H1 (cell line): ENCODE data around the gene TNIP3. TPM values are rescaled to one million over a fixed set of nuclear protein-coding genes. Genes with fewer than 3 reads are reported as not detected.

Experiments
- CTCF ChIA-PET: fragments of 300-600 bp; sonication (Branson Sonifier 250); formaldehyde crosslinking; loops from one replicate; lab custom pipeline; 2021; ENCODE audit not compliant: partially characterized antibody; lab: Charles Lee
- POLR2A ChIA-PET: fragments of 300-600 bp; sonication (Branson Sonifier 250); formaldehyde crosslinking; loops from one replicate; lab custom pipeline; 2021; ENCODE audit warnings: inconsistent platforms; ENCODE audit not compliant: partially characterized antibody; lab: Charles Lee
- DNase-seq, 2 experiments: peaks; one replicate each; pipeline versions ENCODE4 v3.0.0 to v3.0.0-alpha.2; 2010 to 2022; ENCODE audit warnings: low spot score in 2 of 2, low read depth in 1 of 2, mixed read lengths in 1 of 2
- FAIRE-seq: peaks from 2 replicates; lab custom pipeline; 2011; peaks lifted over from hg19 to GRCh38; lab: Jason Lieb, UNC
- H2AFZ ChIP-seq: 2 replicates; pipeline ENCODE4 v1.8.1; 2012; ENCODE audit warnings: low read length, inconsistent platforms
- H2AK5ac ChIP-seq: 2 replicates; pipeline ENCODE4 v1.6.1; 2013; ENCODE audit warnings: low read depth, low read length
- H2BK120ac ChIP-seq: replicated peaks from 2 replicates; pipeline ENCODE3; 2013; ENCODE audit warnings: low read depth, low read length, inconsistent platforms
- H2BK12ac ChIP-seq: 2 replicates; pipeline ENCODE4 v1.6.1; 2013; ENCODE audit warnings: low read depth, low read length
- H2BK15ac ChIP-seq: 2 replicates; pipeline ENCODE4 v1.6.1; 2013; ENCODE audit warnings: low read length
- H2BK20ac ChIP-seq: 2 replicates; pipeline ENCODE4 v1.6.1; 2013; ENCODE audit warnings: low read length
- H2BK5ac ChIP-seq: 2 replicates; pipeline ENCODE4 v1.6.1; 2013; ENCODE audit warnings: low read depth, low read length
- H3K14ac ChIP-seq: 2 replicates; pipeline ENCODE4 v1.6.1; 2013; ENCODE audit warnings: inconsistent platforms; ENCODE audit not compliant: insufficient read length
- H3K18ac ChIP-seq: 2 replicates; pipeline ENCODE4 v1.6.1; 2013; ENCODE audit warnings: low read length; ENCODE audit errors: extremely low read depth
- H3K23ac ChIP-seq: 2 replicates; pipeline ENCODE4 v1.6.1; 2013; ENCODE audit warnings: inconsistent platforms; ENCODE audit not compliant: insufficient read length
- H3K23me2 ChIP-seq: 2 replicates; pipeline ENCODE4 v1.6.1; 2013; ENCODE audit warnings: low read depth, low read length
- H3K27ac ChIP-seq: 2 replicates; pipeline ENCODE4 v1.6.1; 2011; ENCODE audit warnings: low read depth, low read length, inconsistent platforms
- H3K27me3 ChIP-seq, 4 experiments: replicated peaks in 1 of 4; 1 replicate in 1 of 4; 2 replicates in 3 of 4; pipeline versions ENCODE4 v1.6.1 to v1.8.1; 2011 to 2013; ENCODE audit warnings: low read length in 3 of 4, mild to moderate bottlenecking in 3 of 4, inconsistent platforms in 2 of 4, mixed read lengths in 2 of 4, moderate library complexity in 1 of 4; ENCODE audit not compliant: control insufficient read depth in 3 of 4, insufficient read depth in 3 of 4; ENCODE audit errors: extremely low read depth in 1 of 4
- H3K36me3 ChIP-seq, 4 experiments: 2 replicates each; pipeline versions ENCODE4 v1.6.1 to v1.8.1; 2011 to 2013; ENCODE audit warnings: mild to moderate bottlenecking in 4 of 4, low read length in 3 of 4, moderate library complexity in 2 of 4, control low read depth in 1 of 4, inconsistent platforms in 1 of 4; ENCODE audit not compliant: insufficient read depth in 4 of 4, control insufficient read depth in 2 of 4
- H3K4ac ChIP-seq: replicated peaks from 2 replicates; pipeline ENCODE3; 2013; ENCODE audit warnings: low read length, low read depth, mixed read lengths, inconsistent platforms; ENCODE audit not compliant: insufficient read length
- H3K4me1 ChIP-seq, 4 experiments: replicated peaks in 1 of 4; 1 replicate in 1 of 4; 2 replicates in 3 of 4; pipeline versions ENCODE4 v1.6.1 to v1.8.1; 2011 to 2013; ENCODE audit warnings: low read length in 3 of 4, inconsistent platforms in 2 of 4, mixed read lengths in 1 of 4; ENCODE audit not compliant: insufficient read depth in 4 of 4, control insufficient read depth in 3 of 4
- H3K4me2 ChIP-seq, 2 experiments: 2 replicates each; pipeline versions ENCODE4 v1.6.1 to v1.8.1; 2011 to 2013; ENCODE audit warnings: low read depth in 2 of 2, low read length in 2 of 2, control low read depth in 1 of 2, inconsistent platforms in 1 of 2, mild to moderate bottlenecking in 1 of 2; ENCODE audit not compliant: insufficient read depth in 1 of 2
- H3K4me3 ChIP-seq, 4 experiments: fragments of 200-600, 300-600 bp in 1 of 4; sonication (generic), shearing (Covaris generic), sonication (Bioruptor Twin) in 1 of 4; 2 replicates each; pipeline versions ENCODE4 v1.5.1 to v1.8.1; 2011 to 2016; ENCODE audit warnings: low read length in 4 of 4, low read depth in 3 of 4, control low read depth in 2 of 4, inconsistent platforms in 2 of 4, mild to moderate bottlenecking in 2 of 4, mixed read lengths in 1 of 4, moderate library complexity in 1 of 4; ENCODE audit not compliant: insufficient read depth in 2 of 4; ENCODE audit errors: extremely low read depth in 1 of 4
- H3K56ac ChIP-seq: replicated peaks from 2 replicates; pipeline ENCODE3; 2013; ENCODE audit warnings: low read depth, mild to moderate bottlenecking, mixed read lengths, low read length, inconsistent platforms; ENCODE audit not compliant: insufficient read length
- H3K79me1 ChIP-seq: 2 replicates; pipeline ENCODE4 v1.6.1; 2013; ENCODE audit warnings: low read depth, low read length, control low read depth
- H3K79me2 ChIP-seq, 2 experiments: 2 replicates each; pipeline versions ENCODE4 v1.6.1 to v1.8.1; 2012 to 2013; ENCODE audit warnings: low read length in 2 of 2, mild to moderate bottlenecking in 2 of 2, inconsistent platforms in 1 of 2; ENCODE audit not compliant: insufficient read depth in 2 of 2, control insufficient read depth in 1 of 2
- H3K9ac ChIP-seq, 4 experiments: replicated peaks in 1 of 4; 1 replicate in 1 of 4; 2 replicates in 3 of 4; pipeline versions ENCODE4 v1.6.1 to v1.8.1; 2011 to 2013; ENCODE audit warnings: low read depth in 3 of 4, low read length in 3 of 4, control low read depth in 2 of 4, mild to moderate bottlenecking in 2 of 4, moderate library complexity in 2 of 4, inconsistent platforms in 1 of 4; ENCODE audit errors: extremely low read depth in 1 of 4
- H3K9me3 ChIP-seq, 2 experiments: 2 replicates each; pipeline versions ENCODE4 v1.6.1 to v1.8.1; 2012 to 2013; ENCODE audit warnings: mild to moderate bottlenecking in 2 of 2, moderate library complexity in 2 of 2, control low read depth in 1 of 2, inconsistent platforms in 1 of 2, low read depth in 1 of 2, low read length in 1 of 2, mixed read lengths in 1 of 2; ENCODE audit not compliant: insufficient read depth in 2 of 2
- H4K20me1 ChIP-seq, 2 experiments: replicated peaks in 1 of 2; 2 replicates each; pipeline versions ENCODE3 to v1.8.1; 2011 to 2013; ENCODE audit warnings: inconsistent platforms in 2 of 2, low read length in 2 of 2, mild to moderate bottlenecking in 1 of 2; ENCODE audit not compliant: insufficient read depth in 2 of 2, control insufficient read depth in 1 of 2
- H4K5ac ChIP-seq: 2 replicates; pipeline ENCODE4 v1.6.1; 2013; ENCODE audit warnings: low read length, low read depth, mixed read lengths, inconsistent platforms; ENCODE audit not compliant: insufficient read length
- H4K8ac ChIP-seq: 2 replicates; pipeline ENCODE4 v1.8.0; 2013; ENCODE audit warnings: mild to moderate bottlenecking, moderate library complexity, low read length, inconsistent platforms; ENCODE audit not compliant: insufficient read depth; ENCODE audit errors: extremely low read depth
- H4K91ac ChIP-seq: replicated peaks from 2 replicates; pipeline ENCODE3; 2013; ENCODE audit warnings: low read length, mixed read lengths, inconsistent platforms; ENCODE audit not compliant: insufficient read length
- CREB1 ChIP-seq: IDR thresholded peaks from 2 replicates; pipeline ENCODE4 v1.6.1; 2012; ENCODE audit warnings: inconsistent platforms
- EP300 ChIP-seq, 2 experiments: IDR thresholded peaks; 1 replicate in 1 of 2; 2 replicates in 1 of 2; pipeline ENCODE4 v1.6.1; 2011 to 2012; ENCODE audit warnings: low read depth in 2 of 2, low read length in 2 of 2, mild to moderate bottlenecking in 2 of 2, borderline replicate concordance in 1 of 2, inconsistent platforms in 1 of 2, moderate library complexity in 1 of 2
- FOSL1 ChIP-seq: IDR thresholded peaks from 2 replicates; pipeline ENCODE4 v1.6.1; 2011; ENCODE audit warnings: mild to moderate bottlenecking, low read depth, low read length, moderate library complexity; ENCODE audit not compliant: insufficient read depth
- HDAC2 ChIP-seq, 2 experiments: fragments of 300-600 bp in 1 of 2; sonication (generic) in 1 of 2; IDR thresholded peaks; 2 replicates each; pipeline ENCODE4 v1.6.1; 2011 to 2012; ENCODE audit warnings: low read depth in 2 of 2, low read length in 2 of 2, mild to moderate bottlenecking in 2 of 2, moderate library complexity in 2 of 2, borderline replicate concordance in 1 of 2, inconsistent platforms in 1 of 2
- RXRA ChIP-seq: IDR thresholded peaks from 2 replicates; pipeline ENCODE4 v1.6.1; 2011; ENCODE audit warnings: low read depth, mild to moderate bottlenecking, low read length, moderate library complexity; ENCODE audit not compliant: insufficient read depth
- SIX5 ChIP-seq: IDR thresholded peaks from 2 replicates; pipeline ENCODE4 v1.6.1; 2011; ENCODE audit warnings: mild to moderate bottlenecking, low read depth, low read length
- SUZ12 ChIP-seq: fragments of 200-600 bp; sonication (generic); IDR thresholded peaks from 2 replicates; pipeline ENCODE4 v1.6.1; 2012; ENCODE audit warnings: mild to moderate bottlenecking, inconsistent platforms, low read length, moderate library complexity, mixed read lengths
- TAF7 ChIP-seq: optimal IDR thresholded peaks from 2 replicates; pipeline ENCODE3; 2011; ENCODE audit warnings: low read depth, mild to moderate bottlenecking, inconsistent platforms, low read length, moderate library complexity, borderline replicate concordance
- TBP ChIP-seq: IDR thresholded peaks from 2 replicates; pipeline ENCODE4 v1.6.1; 2011; ENCODE audit warnings: low read depth, low read length, improper control_type of control experiment
- TEAD4 ChIP-seq: IDR thresholded peaks from 2 replicates; pipeline ENCODE4 v1.6.1; 2012; ENCODE audit warnings: low read depth, low read length, inconsistent platforms, mixed read lengths
- WGBS, 2 experiments: shearing (Covaris generic) in 1 of 2; methylation state at CpG; one replicate each; pipeline versions ENCODE4 v1.1.6 to v1.1.7; 2013 to 2015; ENCODE audit warnings: low lambda C conversion rate in 2 of 2, mixed read lengths in 2 of 2, inconsistent platforms in 1 of 2, low coverage in 1 of 2, missing lambda C conversion rate in 1 of 2; ENCODE audit not compliant: insufficient replicate concordance in 2 of 2, insufficient coverage in 1 of 2, insufficient read length in 1 of 2; ENCODE audit errors: extremely low coverage in 1 of 2, missing lambda C conversion rate in 1 of 2; 5-methylcytosine and 5-hydroxymethylcytosine counted together
- polyA plus RNA-seq, 7 experiments: library from polyadenylated mRNA; depleted of rRNA in 3 of 7; stranded (reverse) in 5 of 7; unstranded in 2 of 7; fragments of >200 nt in 5 of 7; fragments of 200-250 nt in 2 of 7; gene quantifications; 1 replicate in 5 of 7; 2 replicates in 1 of 7; 4 replicates in 1 of 7; pipeline versions ENCODE4 v1.2.1 to v1.2.3, GENCODE V29; 2011 to 2013; ENCODE audit warnings: missing spikeins in 2 of 7, mixed read lengths in 2 of 7
- total RNA-seq: library from RNA; stranded (reverse); fragmentation: NEBNext Ultra II Directional; extraction: Animal tissue kit (Norgen Biotek cat#: 25700); gene quantifications from 2 replicates; pipeline ENCODE4 v1.2.1, GENCODE V29; 2021

Gene TNIP3
- total and polyA plus RNA-seq, 2 of the 8 experiments (the other 6 are each of a cell fraction or from before 2014, with no cell fraction given): not detected

DNA sequence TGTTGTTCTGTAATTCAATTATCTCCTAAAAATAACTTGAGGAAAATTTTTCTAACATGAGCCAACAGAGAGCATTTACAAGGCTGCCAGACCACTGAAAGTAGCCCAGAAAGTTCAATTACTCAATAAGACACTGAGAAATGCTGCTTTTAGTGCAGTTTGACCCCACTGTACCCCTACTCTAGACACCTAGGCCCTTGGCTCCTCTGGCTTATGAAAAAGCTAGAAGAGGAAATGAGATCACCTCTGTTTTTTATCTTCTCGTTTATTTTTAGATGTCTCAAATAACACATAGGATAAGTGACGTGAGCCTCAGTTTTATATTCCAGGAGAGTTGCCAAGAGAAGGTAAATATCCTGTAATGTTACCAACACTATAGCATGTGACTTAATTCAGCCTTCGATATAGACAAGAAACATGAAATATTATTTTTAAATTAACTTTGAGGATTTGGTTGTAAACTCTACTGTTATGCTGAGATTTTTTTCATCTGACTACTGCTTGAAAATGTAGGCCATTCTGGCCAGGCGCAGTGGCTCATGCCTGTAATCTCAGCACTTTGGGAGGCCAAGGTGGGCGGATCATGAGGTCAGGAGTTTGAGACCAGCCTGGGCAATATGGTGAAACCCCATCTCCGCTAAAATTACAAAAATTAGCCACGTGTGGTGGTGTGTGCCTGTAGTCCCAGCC, 24.4 kb downstream of the TNIP3 start:
- no peak overlapping the region for H4K8ac ChIP-seq
- ChIA-PET CTCF (no interaction called here), POLR2A (no interaction called here)
- H3K56ac ChIP-seq: no peak overlapping the region
- no peak overlapping the region for H3K18ac ChIP-seq
- H2BK12ac ChIP-seq: no peak overlapping the region
- H3K36me3 ChIP-seq: no peaks in the 10 kb centered on the region
- H2BK15ac ChIP-seq: no peak overlapping the region
- no peak overlapping the region for H4K5ac ChIP-seq
- H2AFZ ChIP-seq: no peak overlapping the region
- no peak for DNase-seq
- H3K4me3 ChIP-seq: no peak overlapping the region
- no peak overlapping the region for H3K14ac ChIP-seq
- H3K4ac ChIP-seq: no peak overlapping the region
- no peak overlapping the region for H3K27ac ChIP-seq
- H3K23ac ChIP-seq: no peak overlapping the region
- H2BK20ac ChIP-seq: no peak overlapping the region
- H3K79me2 ChIP-seq: no peaks in the 10 kb centered on the region
- H2BK5ac ChIP-seq: no peak overlapping the region
- no peaks in the 10 kb centered on the region for H3K9me3 ChIP-seq
- H3K79me1 ChIP-seq: no peaks in the 10 kb centered on the region
- WGBS, 2 experiments: 82% methylated on average over 7 of the region's 7 CpGs; no CpG with 5 or more reads in 1 of the 2 experiments
- FAIRE-seq: no peak
- H3K9ac ChIP-seq: no peak overlapping the region
- TF ChIP-seq TAF7: no peak
- no peak for TF ChIP-seq FOSL1
- TF ChIP-seq SIX5: no peak
- no peak for TF ChIP-seq RXRA
- no peak for TF ChIP-seq TEAD4
- no peak for TF ChIP-seq SUZ12
- TF ChIP-seq TBP: no peak
- TF ChIP-seq EP300 (IDR thresholded peaks at IDR 0.05; ENCODE audit: borderline replicate concordance in 1 of 2, low read depth in 2 of 2, low read length in 2 of 2): no peak
- no peak for TF ChIP-seq CREB1
- TF ChIP-seq HDAC2 (IDR thresholded peaks at IDR 0.05; ENCODE audit: borderline replicate concordance in 1 of 2, low read depth in 2 of 2, low read length in 2 of 2): no peak
- TF ChIP-seq, all 59 proteins: peak for 0
- Histone ChIP-seq H4K91ac (no peak overlapping the region), H3K23me2 (no peaks in the 10 kb centered on the region), H2BK120ac (no peak overlapping the region), H3K4me2 (no peak overlapping the region), H4K20me1 (no peaks in the 10 kb centered on the region), H3K4me1 (no peaks in the 10 kb centered on the region), H2AK5ac (no peak overlapping the region), H3K27me3 (no peaks in the 10 kb centered on the region)
